Stimulated activated CD4-positive, alpha-beta T cell treated with anti-CD3 and anti-CD28 coated beads, Interleukin-2, amount 100 ng/mL, for 48 hours (primary cell): ENCODE results near the gene TMX1.

Source experiments
- DNase-seq, 2 donors: peaks; one replicate each; pipeline ENCODE4 v3.0.0-alpha.2; 2020

The TMX1 gene

DNA sequence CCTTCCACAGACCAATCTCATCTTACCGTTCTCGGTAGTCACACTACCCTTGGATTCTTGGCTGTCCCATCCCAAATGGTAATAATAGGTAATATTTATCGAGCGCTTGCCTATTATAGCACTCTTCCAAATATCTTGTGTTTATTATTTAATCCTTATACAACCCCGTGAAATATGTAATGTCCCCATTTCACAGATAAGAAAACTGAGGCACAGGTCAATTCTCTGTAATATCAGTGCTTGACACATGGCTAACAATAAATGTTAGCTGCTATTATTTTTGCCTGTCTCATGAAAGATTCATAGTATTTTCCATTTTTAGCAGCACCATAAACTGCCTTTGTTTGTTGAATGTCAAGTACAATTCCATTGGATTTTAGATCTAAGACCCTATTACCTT, 4.5 kb downstream of the TMX1 start:
- no peak for DNase-seq

DNA sequence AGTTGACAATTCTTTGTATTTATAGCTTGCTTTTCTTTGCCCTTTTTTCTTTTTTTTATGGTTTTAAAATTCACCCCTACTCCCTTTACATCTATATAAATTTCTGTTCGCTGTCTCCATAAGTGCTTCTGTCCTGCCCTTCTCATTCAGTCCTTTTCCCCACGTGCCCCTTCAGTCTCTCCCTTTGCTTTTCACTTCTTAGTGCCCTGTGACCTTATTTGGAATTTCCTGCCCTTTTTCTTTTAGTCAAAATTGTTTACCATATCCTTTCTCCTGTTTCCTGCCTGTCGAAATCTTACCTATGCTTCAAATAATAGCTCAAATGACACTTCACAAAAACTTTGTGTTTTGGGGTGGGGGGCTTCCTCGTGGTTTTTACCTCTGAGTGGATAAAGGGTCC, 6.0 kb downstream of the TMX1 start:
- DNase-seq, result no peak

DNA sequence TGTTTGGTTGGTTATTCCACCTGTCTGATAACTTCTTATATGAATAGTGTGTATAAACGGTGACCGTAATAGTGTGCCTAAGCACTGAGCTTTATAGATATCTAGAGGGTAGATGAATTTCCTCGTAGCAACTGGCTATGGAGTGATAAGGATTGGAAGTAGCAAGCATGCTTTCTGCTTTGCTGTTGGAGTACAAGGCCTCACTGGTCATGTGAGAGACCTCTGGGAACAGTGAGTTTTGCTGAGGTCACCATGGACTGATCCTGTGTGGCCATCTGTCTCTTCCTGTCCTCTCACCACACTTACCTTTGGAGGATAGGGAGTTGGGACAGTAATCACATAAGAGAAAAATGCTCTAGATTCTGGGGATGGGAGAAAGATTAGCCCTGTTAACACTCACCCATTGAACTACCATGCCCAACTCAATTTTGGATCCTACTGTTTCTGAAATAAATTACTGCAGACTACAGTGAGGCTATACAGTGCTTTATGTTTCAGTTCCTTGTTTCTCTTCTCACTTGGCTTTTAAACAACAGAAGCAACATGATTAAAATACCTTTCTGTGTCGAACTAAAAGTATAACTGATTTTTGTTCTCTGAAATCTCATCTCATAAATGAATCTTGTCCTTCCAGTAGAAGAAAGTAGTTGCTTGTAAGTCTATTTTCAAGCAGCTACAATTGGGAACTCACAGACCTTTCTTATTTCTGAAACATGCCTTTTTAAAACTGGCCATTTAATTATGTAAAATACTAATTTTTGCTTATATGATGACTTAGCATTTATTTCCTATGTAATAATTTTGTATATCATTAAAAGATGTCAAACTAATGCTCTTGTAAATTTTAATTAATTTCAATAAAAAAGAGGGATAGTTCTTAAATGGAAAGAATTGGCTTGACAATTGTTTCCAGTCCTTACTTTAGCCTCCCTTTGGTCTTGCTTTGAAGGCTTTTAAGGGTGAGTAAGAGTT, 8.3 kb downstream of the TMX1 start:
- no peak for DNase-seq

DNA sequence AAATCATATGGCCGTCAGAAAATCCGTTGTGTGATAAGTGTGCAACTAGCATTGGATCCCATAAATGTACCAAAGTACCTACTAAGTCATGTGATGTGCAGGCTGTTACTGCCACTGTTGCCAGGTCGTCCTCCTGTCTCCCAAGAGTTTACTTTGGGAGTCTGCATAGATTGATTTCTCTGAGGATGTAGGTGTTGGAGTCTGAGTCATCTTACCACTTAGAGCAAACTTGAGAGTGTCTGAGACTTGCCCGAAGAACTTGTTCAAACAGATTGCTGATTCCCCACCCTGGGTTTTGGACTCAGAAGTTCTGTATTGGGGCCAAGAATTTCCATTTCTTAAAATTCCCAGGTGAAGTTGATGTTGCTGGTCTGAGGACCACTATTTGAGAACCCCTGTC, 11.4 kb downstream of the TMX1 start:
- DNase-seq, result no peak

DNA sequence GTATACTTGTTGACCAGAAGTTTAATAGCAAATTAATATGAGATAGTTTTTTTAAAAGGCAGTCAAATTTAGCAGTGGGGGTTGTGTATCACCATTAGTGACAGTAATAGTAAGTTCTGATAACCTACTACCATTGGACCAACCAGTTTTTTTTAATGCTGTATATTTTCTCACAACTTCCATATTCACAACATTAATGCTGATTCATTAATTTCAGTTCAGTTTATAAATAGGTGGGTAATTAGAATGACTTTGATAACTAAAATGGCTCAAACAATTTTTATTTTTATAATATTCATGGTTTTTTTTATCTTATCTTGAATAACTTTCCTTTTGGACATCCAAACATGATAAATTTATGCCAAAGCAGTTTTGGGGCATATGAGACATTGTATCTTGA, 13.8 kb downstream of the TMX1 start:
- DNase-seq, result no peak

DNA sequence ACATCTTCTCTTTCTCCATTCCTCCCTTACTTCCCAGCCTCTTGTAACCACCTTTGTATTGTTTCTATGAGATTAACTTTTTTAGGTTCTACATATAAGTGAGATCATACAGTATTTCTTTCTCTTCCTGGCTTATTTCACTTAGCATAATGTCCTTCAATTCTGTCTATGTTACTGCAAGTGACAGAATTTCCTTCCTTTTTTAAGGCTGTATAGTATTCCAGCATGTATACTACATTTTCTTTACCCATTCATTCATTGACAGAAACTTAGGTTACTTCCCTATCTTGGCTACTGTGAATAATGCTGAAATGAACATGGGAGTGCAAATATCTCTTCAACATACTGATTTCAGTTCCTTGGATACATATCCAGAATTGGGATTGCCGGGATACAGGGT, 18.2 kb downstream of the TMX1 start:
- no peak for DNase-seq

DNA sequence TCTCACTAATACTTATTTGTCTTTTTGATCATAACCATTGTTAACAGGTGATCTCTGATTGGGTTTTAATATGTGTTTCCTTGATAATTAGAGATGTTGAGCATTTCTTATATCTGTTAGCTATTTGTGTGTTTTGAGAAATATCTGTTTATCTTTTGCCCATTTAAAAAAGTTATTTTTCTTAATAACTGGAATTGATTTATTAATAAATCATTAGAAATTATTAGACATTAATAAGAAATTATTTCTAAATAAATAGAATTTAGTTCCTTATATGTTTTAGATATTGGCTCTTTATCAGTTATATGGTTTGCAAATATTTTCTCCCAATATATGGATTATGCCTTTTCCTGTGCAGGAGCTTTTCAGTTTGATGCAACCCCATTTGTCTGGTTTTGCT, 18.7 kb downstream of the TMX1 start:
- DNase-seq, result no peak

DNA sequence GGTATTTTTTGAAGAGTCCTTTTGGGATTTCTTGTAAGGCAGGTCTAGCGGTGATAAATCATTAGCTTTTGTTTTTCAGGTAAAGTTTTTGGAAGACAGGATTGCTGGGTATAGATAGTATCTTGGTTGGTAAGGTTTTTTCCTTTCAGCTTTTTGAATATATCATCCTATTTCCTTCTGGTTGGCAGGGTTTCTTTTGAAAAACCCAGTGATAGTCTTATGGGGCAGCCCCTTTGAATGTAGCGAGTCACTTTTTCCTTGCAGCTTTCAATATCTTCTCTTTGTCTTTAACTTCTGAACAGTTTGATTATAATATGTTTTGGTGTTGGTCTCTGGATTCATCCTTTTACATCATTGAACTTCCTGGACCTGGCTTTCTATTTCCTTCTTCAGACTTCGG, 20.2 kb downstream of the TMX1 start:
- no peak for DNase-seq

DNA sequence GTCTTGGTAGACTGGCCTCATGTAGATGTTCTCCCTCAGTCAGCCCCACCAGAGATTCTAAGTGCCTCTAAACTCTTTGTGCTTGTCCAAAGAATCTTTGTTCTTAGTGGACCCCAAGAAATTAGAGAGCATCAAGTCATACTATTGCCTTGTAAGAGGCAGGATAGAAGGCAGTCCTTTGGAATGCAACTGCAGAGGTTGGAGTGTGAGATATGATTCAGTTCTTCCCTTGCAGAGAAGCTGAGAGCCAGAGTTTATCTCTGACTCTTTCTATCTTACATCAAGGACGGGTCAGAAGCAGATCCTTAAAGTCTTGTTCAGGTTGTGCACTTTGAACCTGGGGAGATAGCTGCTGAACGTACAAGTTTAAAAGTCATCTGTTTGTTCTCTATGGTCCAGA, 21.1 kb downstream of the TMX1 start:
- DNase-seq, result no peak

DNA sequence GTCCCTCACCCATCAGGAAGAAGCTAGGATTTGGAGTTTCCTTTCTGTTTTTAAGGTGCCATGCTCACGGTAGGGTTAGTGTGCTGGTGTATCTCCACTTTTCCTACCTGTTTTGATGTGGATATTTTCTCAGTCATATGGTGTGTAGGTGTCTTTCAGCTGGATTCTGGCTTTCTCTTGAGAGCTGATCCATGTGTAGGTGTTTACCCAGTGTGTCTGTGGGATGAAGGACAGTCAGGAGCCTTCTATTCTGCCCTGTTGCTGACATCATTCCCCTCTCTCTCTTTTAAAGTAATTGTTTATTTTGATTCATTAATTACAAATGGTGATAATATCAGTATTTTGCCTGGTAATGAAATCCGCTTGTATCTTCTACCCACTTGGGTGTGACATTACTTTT, 22.8 kb downstream of the TMX1 start:
- no peak for DNase-seq

DNA sequence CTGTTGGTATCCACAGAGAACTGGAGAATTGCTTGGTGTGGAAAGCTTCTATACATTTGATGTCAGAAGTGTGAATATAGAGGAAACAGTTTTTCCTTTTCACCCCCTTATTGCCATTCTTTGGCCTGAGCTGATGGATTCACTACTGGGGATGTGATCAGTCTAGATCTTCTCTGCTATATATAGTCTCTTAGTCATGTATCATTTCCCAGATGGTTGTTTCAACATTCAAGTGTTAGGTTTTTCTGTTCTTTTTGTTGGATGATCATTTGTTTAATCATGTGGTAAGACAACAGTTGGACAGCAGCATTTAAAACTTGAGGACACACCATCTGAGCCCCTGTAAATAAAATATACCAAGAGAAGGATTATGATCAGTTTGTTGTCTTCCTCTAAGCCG, 29.6 kb downstream of the TMX1 start:
- DNase-seq, result no peak

DNA sequence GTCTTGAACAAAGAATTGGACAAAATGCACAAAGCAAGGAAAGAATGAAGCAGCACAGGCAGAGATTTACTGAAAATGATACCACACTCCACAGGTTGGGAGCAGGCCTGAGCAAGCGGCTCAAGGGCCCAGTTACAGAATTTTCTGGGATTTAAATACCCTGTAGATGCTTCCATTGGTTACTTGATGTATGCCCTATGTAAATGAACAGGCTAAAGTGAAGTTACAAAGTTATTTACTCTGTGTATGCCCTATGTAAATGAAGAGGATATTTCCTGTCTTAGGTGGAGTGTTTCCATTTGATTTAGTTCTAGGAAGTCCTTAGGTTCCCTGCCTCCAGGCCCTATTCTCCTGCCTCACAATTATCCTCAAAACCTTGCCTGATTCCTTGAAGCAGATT, 36.6 kb downstream of the TMX1 start:
- no peak for DNase-seq

DNA sequence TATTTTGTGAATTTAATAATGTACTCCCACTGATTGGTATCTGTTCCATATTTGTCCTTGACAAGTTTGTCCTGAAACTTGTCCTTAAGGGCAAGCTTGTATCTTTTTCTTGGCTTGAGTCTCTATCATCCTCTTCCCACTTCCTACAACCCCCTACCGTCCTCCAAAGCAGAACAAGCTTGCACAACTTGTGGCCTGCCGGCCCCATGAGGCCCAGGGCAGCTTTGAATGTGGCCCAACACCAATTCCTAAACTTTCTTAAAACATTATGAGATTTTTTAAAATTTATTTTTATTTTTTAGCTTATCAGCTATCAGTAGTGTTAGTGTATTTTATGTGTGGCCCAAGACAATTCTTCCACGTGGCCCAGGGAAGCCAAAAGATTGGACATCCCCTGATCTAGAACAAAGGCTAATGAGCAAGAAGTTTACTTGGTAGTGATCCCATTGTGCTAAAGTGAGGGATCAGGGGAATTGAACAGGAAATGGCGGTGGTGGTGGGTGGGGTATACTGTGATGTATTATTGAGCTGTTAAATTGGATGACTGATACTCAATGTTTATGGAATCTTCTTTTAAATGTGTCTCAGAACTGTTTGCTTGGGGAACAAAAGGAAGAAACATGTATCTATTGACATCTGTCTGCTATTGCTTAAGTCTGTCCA, 37.8 kb downstream of the TMX1 start:
- no peak for DNase-seq

DNA sequence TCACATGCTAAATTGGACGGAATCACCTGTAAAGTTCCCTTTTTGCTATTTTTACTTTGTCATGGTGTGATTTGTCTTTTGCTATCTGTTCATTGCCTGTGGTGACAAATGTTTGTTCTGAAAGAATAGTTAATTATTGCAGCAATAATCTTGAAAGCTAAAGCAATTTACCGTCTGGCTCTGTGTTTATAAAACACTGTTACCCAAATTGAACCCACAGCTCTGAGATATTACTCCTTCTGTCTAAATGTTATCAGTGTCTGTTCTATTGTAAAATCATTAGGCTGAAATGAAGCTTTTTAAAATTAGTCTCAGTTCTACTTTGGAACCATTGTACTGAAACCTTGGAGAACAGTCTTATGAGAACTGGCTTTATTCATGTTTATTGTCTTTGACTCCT, 42.5 kb downstream of the TMX1 start:
- no peak for DNase-seq

DNA sequence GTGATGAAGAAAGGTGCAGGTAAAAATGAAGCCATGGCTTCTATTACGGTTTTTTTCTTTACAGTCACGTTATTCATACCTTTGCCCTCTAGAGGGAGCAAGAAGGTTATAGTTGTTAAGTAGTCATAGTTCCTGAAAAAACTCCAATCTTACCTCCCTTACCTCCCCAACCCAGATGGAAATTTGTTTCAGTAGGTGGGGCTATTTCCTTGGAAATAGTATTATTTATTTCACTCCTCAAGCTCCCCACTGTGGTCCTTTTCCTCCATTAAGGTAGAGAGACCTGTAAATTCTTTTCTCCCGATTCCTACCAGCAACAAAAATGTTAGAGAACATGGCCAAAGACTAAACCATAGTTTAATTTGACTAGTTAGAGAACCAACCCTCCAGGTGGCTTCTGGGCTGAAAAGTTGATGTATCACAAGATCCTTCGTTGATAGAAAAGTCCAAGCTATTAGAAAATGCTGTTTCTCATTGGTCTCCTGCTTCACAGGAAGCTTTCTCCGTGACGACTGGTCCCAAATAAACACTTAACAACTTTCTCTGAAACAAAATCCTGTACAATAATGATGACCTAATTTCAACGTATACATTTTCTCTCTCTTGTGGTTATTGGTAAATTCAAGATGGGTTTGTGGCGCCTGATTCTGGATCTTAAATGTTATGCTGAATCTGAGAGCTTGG, 43.5 kb downstream of the TMX1 start:
- DNase-seq, result no peak

DNA sequence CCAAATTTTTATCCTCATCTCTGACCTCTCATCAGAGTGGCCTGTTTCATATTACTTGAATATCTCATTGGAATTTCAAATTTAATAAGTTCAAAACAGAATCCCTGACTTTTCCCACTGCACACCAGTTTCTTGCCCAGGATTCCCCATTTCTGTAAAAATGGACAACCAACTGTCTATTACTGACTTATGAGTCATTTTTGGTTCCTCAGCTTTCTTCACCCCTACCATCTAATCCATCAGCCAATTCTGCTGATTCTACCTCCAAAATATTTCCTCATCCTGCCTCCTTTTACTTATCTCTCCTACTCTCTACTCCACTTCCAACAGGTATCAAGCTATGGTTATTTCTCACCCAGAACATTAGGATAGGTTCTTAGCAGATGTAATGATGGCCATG, 44.2 kb downstream of the TMX1 start:
- DNase-seq, result no peak

DNA sequence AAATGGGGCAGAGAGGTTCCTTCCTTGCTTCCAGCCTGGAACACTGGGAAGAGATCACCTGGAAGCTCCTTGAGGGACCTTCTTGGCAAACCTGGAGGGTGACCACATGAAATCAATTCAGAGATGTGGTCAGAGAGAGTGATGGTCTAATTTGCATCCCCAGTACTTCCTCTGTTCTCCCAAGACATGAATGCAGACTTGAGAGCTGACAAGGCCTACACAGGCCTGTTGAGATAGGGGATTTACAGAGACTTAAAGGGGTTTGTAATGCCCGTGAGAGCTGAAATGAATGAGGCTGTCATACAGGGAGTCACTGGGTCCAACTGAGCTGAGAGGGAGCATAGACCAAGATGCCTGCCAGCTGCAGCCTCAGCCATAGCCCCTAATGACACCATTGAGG, 45.1 kb downstream of the TMX1 start:
- no peak for DNase-seq

DNA sequence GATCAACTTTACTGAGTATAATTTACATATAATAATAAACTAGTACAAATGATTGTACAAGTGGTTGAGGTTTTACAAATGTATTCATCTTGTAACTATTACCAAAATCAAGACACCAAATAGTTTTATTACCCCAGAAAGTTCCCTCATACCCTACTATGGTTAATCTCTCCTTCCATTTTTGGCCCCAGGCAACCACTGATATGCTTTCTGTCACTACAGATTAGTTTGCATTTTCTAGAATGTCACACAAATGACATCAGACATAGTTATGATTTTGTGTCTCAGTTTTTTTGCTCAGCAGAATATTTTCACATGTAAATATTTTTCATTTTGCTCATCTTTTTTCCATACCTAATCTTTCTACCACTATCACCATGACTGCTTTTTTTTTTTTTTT, 49.1 kb downstream of the TMX1 start:
- DNase-seq, result no peak

DNA sequence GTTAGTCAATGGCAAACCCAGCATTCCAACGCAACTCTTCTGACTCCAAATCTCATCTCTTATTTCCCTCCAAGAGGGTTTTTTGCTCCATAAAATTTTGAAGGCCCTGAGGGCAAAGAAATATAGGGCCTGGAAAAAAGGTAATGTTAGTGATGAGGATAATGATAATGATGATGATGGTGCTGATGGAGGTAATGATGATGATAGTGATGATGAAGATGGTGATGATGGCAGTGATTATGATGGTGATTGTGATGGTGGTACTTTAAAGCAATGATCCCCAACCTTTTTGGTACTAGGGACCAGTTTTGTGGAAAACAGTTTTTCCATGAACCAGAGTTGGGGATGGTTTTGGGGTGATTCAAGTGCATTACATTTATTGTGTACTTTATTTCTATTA, 50.1 kb downstream of the TMX1 start:
- no peak for DNase-seq

DNA sequence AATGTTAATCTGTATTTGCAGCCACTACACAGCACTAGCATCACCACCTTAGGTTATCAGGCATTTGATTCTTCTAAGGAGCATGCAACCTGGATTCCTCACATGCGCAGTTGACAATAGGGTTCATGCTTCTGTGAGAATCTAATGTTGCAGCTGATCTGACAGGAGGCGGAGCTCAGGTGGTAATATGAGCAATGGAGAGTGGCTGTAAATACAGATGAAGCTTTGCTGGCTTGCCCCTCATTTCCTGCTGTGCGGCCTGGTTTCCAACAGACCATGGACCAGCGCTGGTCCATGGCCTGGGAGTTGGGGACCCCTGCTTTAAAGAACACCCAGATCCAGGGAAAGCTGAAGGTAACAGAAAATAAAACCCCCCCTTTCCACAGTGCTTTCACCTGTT, 51.0 kb downstream of the TMX1 start:
- DNase-seq, result no peak

DNA sequence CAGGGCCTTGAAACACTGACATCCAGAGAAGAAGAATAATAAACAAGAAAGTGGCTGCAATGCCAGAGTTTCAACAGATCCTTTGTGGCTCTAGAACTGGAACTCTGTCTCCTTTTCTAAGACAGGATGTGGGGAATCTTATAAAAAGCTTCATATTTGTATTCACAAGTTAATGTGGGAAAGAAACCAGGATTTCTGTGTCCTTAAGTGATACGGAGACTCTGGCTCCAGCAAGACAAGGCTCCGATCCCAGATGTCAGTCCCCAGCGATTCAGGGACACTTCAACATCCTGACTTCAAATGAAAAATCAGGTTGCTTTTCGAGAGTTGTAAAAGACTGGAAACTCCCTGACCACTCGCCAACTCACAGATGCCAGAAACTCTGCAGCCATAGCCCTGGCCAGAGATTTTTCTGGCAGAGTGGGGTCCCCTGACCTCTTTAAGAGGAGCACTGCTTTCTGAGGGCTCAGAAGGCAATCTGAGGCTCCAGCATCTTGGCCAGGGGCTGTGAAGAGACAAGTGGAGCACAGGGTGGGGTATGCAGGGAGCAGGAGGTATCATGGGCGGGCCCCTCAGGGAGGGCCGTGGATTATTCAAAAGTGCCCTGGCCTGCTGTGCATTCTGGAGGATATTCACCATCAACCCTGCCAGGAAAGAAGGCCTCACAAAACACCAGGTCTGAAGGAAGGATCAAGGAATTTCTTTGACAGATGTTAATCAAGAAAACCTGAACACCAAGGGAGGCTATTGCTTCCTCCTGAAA, 53.3 kb downstream of the TMX1 start:
- DNase-seq, result no peak

DNA sequence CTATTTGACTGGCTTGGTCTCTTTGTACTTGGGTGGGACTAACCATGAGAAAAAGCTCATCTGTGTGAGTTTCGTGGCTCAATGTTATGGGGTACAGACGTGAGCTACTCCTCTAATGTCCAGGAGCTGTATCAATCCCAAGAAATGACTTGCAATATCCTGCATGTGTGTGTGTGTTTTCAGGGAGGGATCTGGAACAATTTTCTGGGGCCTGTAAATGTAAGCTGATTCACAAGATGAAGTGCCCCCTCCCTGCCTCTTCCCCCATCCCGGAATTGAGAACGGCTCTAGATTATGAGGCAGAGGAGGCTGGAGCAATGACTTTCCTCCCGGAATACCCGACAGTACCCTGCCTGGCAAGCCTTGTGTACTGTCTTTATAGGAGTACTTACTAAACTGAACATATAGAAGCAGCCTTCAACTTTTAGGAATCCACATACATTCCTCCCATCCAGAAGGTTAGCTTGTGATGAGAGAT, 53.9 kb downstream of the TMX1 start:
- no peak for DNase-seq

DNA sequence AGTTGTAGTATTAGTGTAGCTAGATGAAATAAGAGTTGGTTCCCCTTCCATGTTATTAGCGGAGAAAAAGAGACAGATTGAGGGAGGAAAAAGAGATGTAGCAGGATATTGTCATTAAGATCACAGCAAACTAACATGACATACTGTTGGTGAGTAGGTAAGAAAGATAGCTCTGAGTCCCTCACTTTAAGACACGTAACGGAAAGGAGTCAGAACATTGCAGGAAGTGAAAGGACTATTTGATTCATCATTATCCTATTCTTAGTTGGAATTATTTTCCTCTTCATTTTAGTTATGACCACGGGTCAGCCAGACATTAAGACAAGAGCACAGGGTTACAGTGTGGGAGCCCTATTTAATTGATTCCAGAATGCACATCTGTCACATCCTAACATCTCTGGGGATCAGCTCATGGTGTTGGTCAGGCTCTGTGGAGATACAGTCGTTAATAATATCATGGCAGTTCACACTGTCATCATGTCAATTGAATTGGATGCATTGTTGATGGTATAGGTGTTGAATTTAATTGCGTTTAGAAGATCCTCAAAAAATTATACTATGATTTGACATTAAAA, 55.0 kb downstream of the TMX1 start:
- no peak for DNase-seq
